Colonic mucosa (tissue), 4 donors: Measurements from ENCODE around the gene EVL. TPM values are rescaled to one million over a fixed set of nuclear protein-coding genes. Genes with fewer than 3 reads are reported as not detected.
"Not testable (repeated sequence)": the region's sequence is repeated elsewhere in the genome, so short reads cannot be mapped to it uniquely, and the experiment has no call there.

Experiments used
- DNase-seq: peaks from one replicate; pipeline ENCODE4 v3.0.0-alpha.2; 2020
- H3K27ac ChIP-seq: fragments of 200-600 bp; one replicate; pipeline ENCODE4 v1.8.0; 2021
- H3K27me3 ChIP-seq: fragments of 200-600 bp; one replicate; pipeline ENCODE4 v1.8.0; 2021
- H3K36me3 ChIP-seq: fragments of 200-600 bp; one replicate; pipeline ENCODE4 v1.8.0; 2021
- H3K4me1 ChIP-seq: fragments of 200-600 bp; one replicate; pipeline ENCODE4 v1.8.0; 2021; ENCODE audit warnings: mild to moderate bottlenecking
- H3K4me3 ChIP-seq: fragments of 200-600 bp; one replicate; pipeline ENCODE4 v1.8.0; 2021
- H3K9ac ChIP-seq, 2 donors: one replicate each; pipeline ENCODE4 v1.7.0; 2013; ENCODE audit warnings: control low read depth in 2 of 2, low read depth in 2 of 2, low read length in 2 of 2
- H3K9me3 ChIP-seq: fragments of 200-600 bp; one replicate; pipeline ENCODE4 v1.8.0; 2021
- intact Hi-C: fragments of 100-400 bp; cut with DNase I; formaldehyde crosslinking; loops from one replicate; pipeline ENCODE4 v1.14.1; 2022
- total RNA-seq, 2 donors: library from RNA; stranded (reverse); fragmentation: NEBNext Ultra II Directional in 1 of 2; extraction: Animal tissue kit (Norgen Biotek cat#: 25700) in 1 of 2; gene quantifications; one replicate each; pipeline ENCODE4 v1.2.1, GENCODE V29; 2021
- TF ChIP-seq, protein P1 (sequence below): fragments of 200-600 bp; IDR thresholded peaks from one replicate; pipeline ENCODE4 v1.8.0; 2022; ENCODE audit warnings: antibody characterized with exemption, mild to moderate bottlenecking
- donor health status: healthy.
- donor health status: DM: no; HTN: no; CAD: no.
- donor health status: DM: no; HTN: no; CAD: no.

Gene EVL
- total RNA-seq, 2 donors from 2014 or later: 13.7 to 15.4 TPM

DNA sequence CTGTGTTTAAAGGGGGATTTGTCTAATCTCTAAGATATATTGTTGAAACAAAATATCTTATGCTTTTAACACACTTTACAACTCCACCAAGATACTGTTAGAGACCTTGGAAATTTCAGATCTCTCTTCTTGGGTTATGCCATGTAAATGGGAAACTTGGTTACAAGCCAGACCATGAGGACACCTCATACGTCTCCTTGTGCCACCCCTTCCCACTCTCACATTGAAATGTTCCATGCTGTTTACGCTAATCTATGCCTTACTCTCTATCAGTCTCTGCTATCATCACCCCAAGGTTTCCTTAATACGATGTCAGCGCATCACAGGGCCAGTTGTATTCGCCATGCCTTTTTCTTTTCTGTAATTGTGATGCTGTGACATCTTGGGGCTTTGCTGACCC, 107.6 kb downstream of the EVL start:
- Histone ChIP-seq H3K27me3 (no peaks in the 10 kb centered on the region), H3K9me3 (no peaks in the 10 kb centered on the region), H3K27ac (no peak overlapping the region), H3K4me1 (no peaks in the 10 kb centered on the region), H3K9ac (no peak overlapping the region), H3K4me3 (no peak overlapping the region), H3K36me3 (no peaks in the 10 kb centered on the region)
- intact Hi-C loops: no loop called here
- TF ChIP-seq, protein P1, sequence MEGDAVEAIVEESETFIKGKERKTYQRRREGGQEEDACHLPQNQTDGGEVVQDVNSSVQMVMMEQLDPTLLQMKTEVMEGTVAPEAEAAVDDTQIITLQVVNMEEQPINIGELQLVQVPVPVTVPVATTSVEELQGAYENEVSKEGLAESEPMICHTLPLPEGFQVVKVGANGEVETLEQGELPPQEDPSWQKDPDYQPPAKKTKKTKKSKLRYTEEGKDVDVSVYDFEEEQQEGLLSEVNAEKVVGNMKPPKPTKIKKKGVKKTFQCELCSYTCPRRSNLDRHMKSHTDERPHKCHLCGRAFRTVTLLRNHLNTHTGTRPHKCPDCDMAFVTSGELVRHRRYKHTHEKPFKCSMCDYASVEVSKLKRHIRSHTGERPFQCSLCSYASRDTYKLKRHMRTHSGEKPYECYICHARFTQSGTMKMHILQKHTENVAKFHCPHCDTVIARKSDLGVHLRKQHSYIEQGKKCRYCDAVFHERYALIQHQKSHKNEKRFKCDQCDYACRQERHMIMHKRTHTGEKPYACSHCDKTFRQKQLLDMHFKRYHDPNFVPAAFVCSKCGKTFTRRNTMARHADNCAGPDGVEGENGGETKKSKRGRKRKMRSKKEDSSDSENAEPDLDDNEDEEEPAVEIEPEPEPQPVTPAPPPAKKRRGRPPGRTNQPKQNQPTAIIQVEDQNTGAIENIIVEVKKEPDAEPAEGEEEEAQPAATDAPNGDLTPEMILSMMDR: no peak
- no peak for DNase-seq

DNA sequence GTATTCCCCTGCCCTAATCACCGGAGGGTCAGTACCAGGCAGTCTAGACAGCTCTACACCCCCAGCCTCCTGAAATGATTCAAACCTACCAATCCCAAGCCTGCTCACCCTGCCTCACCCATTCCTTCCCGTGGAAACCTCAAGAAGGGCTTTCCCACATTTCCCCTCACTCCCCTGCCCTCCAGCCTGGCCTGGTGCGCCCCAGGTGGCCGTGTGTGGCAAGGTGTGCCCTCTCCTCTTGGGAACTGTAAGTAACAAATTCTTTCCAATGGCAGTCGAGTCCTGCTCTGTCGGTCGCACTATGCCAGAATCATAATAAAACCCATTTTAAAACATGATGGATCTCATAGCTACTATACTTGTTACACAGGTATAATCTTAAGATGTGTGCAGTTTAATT, 108.1 kb downstream of the EVL start:
- TF ChIP-seq, protein P1: no peak
- Histone ChIP-seq H3K4me1 (no peaks in the 10 kb centered on the region), H3K27ac (no peak overlapping the region), H3K9me3 (no peaks in the 10 kb centered on the region), H3K36me3 (no peaks in the 10 kb centered on the region), H3K27me3 (no peaks in the 10 kb centered on the region), H3K4me3 (no peak overlapping the region), H3K9ac (no peak overlapping the region)
- intact Hi-C loops: no loop called here
- DNase-seq: no peak

DNA sequence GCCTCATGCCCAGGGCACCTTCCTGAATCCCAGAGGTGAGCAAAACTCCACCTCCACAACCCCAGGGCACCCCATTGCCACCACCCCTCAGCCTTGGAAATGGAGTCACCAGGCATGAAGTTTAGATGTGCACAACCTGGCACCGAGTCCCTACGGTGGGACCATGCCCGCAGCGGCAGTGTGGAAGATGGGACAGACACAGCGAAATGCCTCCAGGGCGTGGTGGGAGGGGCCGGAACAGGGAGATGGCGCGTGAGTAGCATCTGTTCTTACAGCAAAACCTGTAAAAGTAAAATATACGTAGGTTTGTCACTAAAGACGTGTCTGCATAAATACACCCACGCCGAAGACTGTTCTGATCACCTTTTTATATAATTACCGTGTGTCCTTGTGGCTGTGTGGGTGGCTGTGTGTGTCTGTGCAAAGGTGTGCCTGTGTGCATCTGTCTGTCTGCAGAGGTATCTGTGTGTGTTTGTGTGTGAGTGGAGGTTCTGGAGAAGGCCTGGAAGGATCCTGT, 111.6 kb downstream of the EVL start:
- Histone ChIP-seq H3K27me3 (no peaks in the 10 kb centered on the region), H3K27ac (no peak overlapping the region), H3K4me1 (no peaks in the 10 kb centered on the region), H3K9me3 (no peaks in the 10 kb centered on the region), H3K4me3 (no peak overlapping the region), H3K9ac (no peak overlapping the region), H3K36me3 (no peaks in the 10 kb centered on the region)
- TF ChIP-seq, protein P1: no peak
- intact Hi-C loops: no loop called here
- DNase-seq: no peak

DNA sequence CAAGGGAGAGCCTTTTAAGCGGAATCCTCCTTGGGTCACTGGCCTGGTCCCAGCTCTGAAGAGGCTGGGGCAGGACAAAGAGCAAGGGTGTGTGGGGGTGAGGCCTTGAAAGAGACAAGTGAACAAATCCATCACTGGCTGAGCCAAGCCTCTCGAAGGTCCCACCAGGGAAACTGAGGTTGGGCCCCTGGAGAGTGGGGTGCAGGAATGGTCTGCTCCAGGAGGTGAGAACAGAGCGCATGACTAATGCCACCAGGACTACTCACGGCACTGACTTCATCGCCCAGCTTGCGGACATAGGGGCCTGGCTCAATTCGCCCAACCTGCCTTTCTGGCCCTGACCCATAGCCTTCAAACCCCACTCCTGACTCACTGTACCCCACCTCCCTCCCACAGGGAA, 113.5 kb downstream of the EVL start:
- H3K36me3 ChIP-seq: no peaks in the 10 kb centered on the region
- H3K27me3 ChIP-seq: no peaks in the 10 kb centered on the region
- TF ChIP-seq, protein P1: no peak
- no peaks in the 10 kb centered on the region for H3K9me3 ChIP-seq
- no peaks in the 10 kb centered on the region for H3K4me1 ChIP-seq
- no peak overlapping the region for H3K27ac ChIP-seq
- H3K9ac ChIP-seq: peak overlapping the region in 1 of 2 donors; percentile 34
- no peak overlapping the region for H3K4me3 ChIP-seq
- intact Hi-C loops: no loop called here
- no peak for DNase-seq

DNA sequence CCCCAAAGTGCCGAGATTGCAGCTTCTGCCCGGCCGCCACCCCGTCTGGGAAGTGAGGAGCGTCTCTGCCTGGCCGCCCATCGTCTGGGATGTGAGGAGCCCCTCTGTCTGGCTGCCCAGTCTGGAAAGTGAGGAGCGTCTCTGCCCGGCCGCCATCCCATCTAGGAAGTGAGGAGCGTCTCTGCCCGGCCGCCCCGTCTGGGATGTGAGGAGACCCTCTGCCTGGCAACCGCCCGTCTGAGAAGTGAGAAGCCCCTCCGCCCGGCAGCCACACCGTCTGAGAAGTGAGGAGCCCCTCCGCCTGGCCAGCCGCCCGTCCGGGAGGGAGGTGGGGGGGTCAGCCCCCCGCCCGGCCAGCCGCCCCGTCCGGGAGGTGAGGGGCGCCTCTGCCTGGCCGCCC, 115.4 kb downstream of the EVL start:
- H3K27ac ChIP-seq, intact Hi-C loops, H3K4me1 ChIP-seq, H3K9ac ChIP-seq, H3K27me3 ChIP-seq, H3K9me3 ChIP-seq, H3K4me3 ChIP-seq, H3K36me3 ChIP-seq, DNase-seq: not testable (repeated sequence)

DNA sequence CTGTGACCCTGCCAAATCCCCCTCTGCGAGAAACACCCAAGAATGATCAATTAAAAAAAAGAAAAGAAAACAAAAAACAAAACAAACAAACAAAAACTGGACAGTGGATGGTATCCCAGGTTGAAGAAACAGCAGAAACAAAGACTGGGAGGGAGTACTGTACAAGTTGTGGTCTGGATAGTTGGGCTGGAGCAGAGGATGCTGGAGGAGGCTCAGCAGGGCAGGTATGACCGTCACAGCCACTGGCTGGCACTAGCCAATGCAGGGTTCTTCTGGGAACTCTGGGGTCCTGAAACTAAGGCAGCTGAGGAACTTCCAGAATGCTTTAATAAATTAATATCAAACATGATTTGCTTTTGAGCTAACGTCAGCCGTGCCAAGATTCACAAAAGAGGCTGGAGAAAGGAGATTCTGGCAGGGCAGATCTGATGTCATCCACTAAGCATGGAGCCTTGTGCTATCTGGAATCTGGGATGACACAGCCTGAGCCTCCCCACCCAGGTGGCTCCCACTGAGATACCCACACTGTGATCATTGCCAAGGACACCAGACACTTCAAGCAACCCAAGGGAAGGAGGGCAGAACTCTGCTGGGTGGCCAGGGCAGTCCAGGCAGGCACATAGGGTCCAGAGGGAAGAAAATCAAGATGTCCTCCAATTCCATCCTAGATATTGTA, 116.8 kb downstream of the EVL start:
- H3K4me1 ChIP-seq, H3K9me3 ChIP-seq, H3K4me3 ChIP-seq, DNase-seq, intact Hi-C loops, H3K36me3 ChIP-seq, H3K27me3 ChIP-seq, H3K27ac ChIP-seq, H3K9ac ChIP-seq: not testable (repeated sequence)
